ENCODE results near the gene HLA-DMB.
A peak's percentile ranks its signal among the peaks of the same experiment; 100 is the strongest.
"Not testable (repeated sequence)": the region's sequence is repeated elsewhere in the genome, so short reads cannot be mapped to it uniquely, and the experiment has no call there.

The HLA-DMB gene

GRCh38 chr6:32945108-32945760 is 4.4 kb upstream of the HLA-DMB start:
- no peak for TF ChIP-seq CTCF (conservative IDR thresholded peaks at IDR 0.05; ENCODE audit: low read depth, low read length)
- Histone ChIP-seq H3K4me1 (ENCODE audit: low read depth, poor library complexity, severe bottlenecking) (peaks cover 44% of the 10 kb centered on the region), H2AFZ (ENCODE audit: low read depth) (no peak overlapping the region), H3K4me3 (IDR thresholded peaks at IDR 0.05; ENCODE audit: insufficient read depth, low read depth, low read length) (no peak overlapping the region), H3K9ac (no peak overlapping the region), H3K4me2 (peak overlapping the region; percentile 80; the same call in 1 of the 2 replicates), H3K27me3 (ENCODE audit: insufficient read depth, low read depth) (no peaks in the 10 kb centered on the region), H4K20me1 (ENCODE audit: insufficient read depth) (no peaks in the 10 kb centered on the region), H3K79me2 (ENCODE audit: insufficient read depth, low read depth) (no peaks in the 10 kb centered on the region), H3K27ac (no peak overlapping the region), H3K36me3 (ENCODE audit: insufficient read depth) (no peaks in the 10 kb centered on the region)

DNA sequence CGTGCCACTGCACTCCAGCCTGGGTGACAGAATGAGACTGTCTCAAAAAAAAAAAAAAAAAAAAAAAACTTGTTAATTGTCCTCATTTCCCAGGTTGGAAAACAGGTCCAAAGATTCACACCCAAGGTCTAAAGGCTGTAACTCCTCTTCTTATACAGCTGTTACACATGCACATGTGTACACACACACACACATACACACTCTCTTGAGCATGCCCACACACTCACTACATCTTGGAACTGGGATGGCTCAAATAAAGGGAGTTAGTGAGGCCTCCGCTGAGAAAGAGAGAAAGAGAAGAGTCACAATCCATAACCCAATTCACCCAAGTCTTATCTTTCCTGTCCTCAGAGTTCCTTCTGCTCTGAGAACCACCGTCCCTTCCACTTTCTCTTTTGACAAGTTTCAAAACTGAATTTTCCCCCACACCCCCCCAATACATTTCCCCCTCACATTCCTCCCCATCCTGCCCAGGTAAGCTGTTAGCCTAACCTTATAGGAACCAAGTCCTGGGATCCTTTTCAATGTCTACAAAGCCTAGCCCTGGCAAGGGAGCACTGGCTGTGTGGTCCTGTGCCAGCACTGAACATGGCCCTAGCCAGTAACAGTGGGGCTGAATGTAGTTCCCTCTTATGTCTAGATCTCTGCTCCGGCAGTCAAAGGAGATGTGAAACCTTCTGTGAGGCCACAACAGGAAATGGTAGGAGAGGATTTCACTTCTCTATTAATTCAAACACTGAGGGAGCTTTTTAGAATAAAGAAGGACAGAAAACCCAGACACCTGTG is 3.2 kb upstream of the HLA-DMB start:
- H3K4me2 ChIP-seq = peak overlapping the region; percentile 80

GRCh38 chr6:32942555-32943123 is 1.8 kb upstream of the HLA-DMB start:
- not testable (repeated sequence) for H3K4me3 ChIP-seq (IDR thresholded peaks at IDR 0.05; ENCODE audit: insufficient read depth, low read depth, low read length); H3K27me3 ChIP-seq (ENCODE audit: insufficient read depth, low read depth); H2AFZ ChIP-seq (ENCODE audit: low read depth); H3K36me3 ChIP-seq (ENCODE audit: insufficient read depth); H3K27ac ChIP-seq; H3K4me2 ChIP-seq; H3K9ac ChIP-seq; H3K79me2 ChIP-seq (ENCODE audit: insufficient read depth, low read depth); H4K20me1 ChIP-seq (ENCODE audit: insufficient read depth)
- peaks cover 45% of the 10 kb centered on the region for H3K4me1 ChIP-seq (ENCODE audit: low read depth, poor library complexity, severe bottlenecking)

More for the DNA sequence above, 3.2 kb upstream of the HLA-DMB start:
- H2AFZ ChIP-seq (ENCODE audit: low read depth) = peak overlapping the region; percentile 31; the same call in 1 of the 2 replicates
- no peaks in the 10 kb centered on the region for H3K36me3 ChIP-seq (ENCODE audit: insufficient read depth)
- no peaks in the 10 kb centered on the region for H3K27me3 ChIP-seq (ENCODE audit: insufficient read depth, low read depth)
- H3K27ac ChIP-seq = peak overlapping the region; percentile 50
- peaks cover 50% of the 10 kb centered on the region for H3K4me1 ChIP-seq (ENCODE audit: low read depth, poor library complexity, severe bottlenecking)
- H4K20me1 ChIP-seq (ENCODE audit: insufficient read depth) = no peaks in the 10 kb centered on the region
- no peaks in the 10 kb centered on the region for H3K79me2 ChIP-seq (ENCODE audit: insufficient read depth, low read depth)
- peak overlapping the region; percentile 13; the same call in 1 of the 2 replicates for H3K9ac ChIP-seq
- no peak overlapping the region for H3K4me3 ChIP-seq (IDR thresholded peaks at IDR 0.05; ENCODE audit: insufficient read depth, low read depth, low read length)
- no peak for TF ChIP-seq CTCF (conservative IDR thresholded peaks at IDR 0.05; ENCODE audit: low read depth, low read length)

DNA sequence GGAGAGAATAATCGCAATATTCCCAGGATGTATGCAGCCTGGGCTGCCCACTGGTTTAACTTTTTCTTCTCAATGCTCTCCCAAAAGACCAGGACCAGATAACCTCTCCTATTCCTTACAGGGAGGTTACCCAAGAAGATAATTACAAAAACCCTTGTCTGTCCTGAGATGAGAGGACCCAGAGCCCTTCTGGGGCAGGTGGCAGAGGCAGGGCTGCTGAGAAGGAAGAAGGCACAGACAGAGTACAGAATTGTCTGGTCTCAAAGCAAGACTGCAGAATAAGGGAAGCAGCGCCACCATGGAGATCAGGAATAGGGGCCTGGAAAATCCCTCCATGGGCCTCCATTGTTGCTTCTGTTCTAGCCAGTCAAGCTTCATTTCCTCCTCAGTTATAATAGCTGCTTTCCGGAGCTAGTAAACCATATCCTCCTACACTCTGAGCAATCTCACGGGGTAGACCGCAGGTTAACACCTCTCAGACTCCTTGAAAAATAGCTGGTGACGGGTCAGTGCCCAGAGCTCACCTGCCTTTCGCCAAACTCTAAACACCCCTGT is 463 bp upstream of the HLA-DMB start:
- no peaks in the 10 kb centered on the region for H3K79me2 ChIP-seq (ENCODE audit: insufficient read depth, low read depth)
- H3K9ac ChIP-seq = no peak overlapping the region
- no peaks in the 10 kb centered on the region for H3K36me3 ChIP-seq (ENCODE audit: insufficient read depth)
- H2AFZ ChIP-seq (ENCODE audit: low read depth) = peak overlapping the region; percentile 70; the same call in 1 of the 2 replicates
- peaks cover 44% of the 10 kb centered on the region for H3K4me1 ChIP-seq (ENCODE audit: low read depth, poor library complexity, severe bottlenecking)
- peak overlapping the region; percentile 46 for H3K27ac ChIP-seq
- H3K4me3 ChIP-seq (IDR thresholded peaks at IDR 0.05; ENCODE audit: insufficient read depth, low read depth, low read length) = no peak overlapping the region
- H4K20me1 ChIP-seq (ENCODE audit: insufficient read depth) = no peaks in the 10 kb centered on the region
- H3K27me3 ChIP-seq (ENCODE audit: insufficient read depth, low read depth) = no peaks in the 10 kb centered on the region
- peak overlapping the region; percentile 63; the same call in 1 of the 2 replicates for H3K4me2 ChIP-seq
- no peak for TF ChIP-seq CTCF (conservative IDR thresholded peaks at IDR 0.05; ENCODE audit: low read depth, low read length)
